ENCODE data around the gene NSUN7.

The NSUN7 gene

DNA sequence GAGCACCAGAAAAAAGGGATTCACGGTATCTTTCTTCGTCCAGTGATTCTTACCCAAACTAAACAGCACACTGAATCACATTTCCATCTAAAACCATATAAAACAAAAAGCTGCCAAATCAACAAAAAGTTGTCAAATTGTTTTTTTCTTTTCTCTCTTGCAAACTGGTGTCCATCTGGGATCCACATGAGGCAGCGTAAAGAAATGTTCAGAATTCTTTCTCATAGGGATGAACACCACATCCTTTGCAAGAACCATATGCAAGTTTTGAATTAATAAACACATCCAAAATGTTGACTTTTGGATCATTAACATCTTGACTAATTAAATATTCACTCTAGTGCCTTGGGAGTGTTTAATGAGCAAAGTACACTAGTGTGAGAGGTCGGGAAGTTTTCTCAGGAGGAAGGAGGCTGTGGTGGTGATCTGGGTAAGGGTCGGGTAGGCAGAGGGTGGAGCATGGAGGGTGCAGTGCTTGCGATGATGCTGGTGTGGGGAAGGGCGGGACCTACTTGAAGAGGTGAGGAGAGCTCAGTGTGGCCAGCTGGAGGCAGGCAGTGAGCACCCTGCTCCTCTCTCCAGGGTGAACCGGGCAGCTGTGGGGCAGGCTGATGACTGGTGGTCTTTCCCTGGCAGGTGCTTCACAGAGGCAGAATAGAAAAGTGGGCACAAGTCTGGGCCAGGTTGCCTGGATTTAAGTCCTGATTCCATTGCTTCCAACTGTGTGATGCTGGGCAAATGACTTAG is 72.8 kb downstream of the NSUN7 start:
- DNase-seq: no peak

DNA sequence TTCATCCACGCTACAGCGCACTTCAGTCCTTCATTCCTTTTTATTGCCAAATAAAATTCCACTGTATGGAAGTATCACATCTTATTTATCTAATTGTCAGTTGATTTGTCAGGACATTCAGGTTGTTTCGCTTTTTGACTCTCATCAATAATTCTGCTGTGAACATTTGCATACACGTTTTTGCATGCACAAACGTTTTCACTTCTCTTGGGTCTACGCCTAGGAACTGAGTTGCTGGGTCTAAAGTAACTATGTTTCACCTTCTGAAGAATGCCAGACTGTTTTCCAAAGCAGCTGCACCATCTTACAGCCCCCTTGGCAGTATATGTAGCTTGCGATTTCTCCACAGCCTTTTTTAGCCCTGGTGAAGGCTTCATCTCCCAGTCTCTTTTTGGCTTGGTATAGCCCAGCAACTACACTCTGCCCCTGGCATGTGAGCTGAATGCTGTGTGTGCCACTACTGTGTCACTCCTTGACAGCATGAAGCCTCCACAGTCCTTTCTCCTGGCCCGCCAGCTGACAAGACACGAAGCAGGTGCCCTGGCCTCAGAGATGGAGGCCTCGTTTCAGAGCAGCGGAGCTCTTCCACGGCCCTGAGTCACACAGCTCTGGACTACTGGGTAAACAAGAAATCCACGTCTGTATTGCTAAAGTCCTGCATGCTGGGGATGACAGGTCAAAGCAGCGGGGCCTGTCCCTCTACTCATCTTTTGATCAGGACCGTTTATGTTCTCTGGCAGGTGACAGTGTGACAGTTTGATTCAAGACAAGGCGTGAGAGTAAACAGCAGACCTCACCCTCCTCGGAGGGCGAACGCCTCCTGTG is 75.5 kb downstream of the NSUN7 start:
- DNase-seq: no peak

DNA sequence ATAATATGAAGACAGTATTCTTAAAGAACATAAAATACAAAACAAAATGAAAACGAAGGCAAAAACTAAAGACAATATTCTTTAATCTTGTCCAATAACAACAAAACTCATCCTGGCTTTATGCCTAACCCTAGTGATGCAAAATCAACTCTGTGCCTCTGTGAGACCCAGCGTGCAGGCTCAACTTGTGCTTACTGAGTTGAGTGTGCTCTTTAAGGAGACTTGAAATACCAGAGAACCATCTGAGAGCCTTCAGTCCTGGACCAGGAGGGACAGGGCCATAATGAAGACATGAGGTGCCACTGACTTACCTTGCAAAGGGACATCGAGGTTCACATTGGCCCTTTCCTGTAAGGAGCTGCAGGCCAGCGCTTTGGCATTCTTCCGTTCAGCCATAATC is 77.1 kb downstream of the NSUN7 start:
- no peak for DNase-seq

DNA sequence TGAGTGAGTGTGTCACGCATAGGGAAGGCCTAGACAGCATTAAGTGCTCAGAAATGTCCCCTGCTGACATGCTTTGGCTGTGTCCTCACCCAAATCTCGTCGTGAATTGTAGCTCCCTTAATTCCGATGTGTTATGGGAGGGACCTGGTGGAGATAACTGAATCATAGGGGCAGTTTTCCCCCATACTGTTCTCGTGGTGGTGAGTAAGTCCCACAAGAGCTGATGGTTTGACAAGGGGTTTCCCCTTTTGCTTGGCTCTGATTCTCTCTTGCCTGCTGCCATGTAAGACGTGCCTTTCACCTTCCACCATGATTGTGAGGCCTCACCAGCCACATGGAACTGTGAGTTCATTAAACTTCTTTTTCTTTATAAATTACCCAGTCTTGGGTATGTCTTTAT is 78.0 kb downstream of the NSUN7 start:
- DNase-seq: no peak

DNA sequence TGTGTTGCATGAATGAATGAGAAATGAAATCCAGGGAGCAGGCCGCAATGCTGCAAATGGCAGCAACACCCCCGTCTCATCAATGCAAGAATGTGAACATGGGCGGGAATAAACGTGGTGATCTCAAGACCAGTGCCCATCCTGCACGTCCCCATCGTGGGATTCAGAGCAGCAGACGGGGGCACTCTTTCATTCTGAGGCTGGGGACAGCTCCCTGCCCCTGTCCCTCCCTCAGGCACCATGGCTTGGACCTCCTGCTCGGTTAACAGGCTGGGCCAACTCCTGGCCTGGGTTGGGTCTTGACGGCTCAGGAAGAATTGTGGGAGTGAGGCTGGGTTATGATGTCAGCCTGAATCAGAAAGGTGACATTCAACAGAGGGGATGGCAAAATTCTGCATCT is 78.9 kb downstream of the NSUN7 start:
- no peak for DNase-seq

DNA sequence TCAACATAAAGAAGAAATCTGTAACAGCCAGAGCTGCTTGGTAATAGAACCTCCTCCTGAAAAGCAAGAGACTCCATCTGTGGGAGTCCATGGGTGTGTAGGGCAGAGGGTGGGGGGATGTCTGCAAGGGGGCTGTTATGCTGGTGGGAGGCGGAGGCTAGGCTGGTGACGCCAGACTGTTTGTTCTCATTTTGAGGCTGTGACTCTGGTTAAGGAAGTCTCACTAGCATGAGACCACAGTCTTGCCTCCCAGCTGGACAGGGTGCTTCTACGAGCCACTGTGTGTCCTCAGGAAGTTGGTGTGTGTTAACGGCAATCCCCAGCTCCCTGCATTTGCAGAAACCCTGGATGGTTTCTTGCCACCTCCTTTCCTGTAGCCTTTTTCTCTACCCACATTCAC is 79.8 kb downstream of the NSUN7 start:
- DNase-seq: no peak

DNA sequence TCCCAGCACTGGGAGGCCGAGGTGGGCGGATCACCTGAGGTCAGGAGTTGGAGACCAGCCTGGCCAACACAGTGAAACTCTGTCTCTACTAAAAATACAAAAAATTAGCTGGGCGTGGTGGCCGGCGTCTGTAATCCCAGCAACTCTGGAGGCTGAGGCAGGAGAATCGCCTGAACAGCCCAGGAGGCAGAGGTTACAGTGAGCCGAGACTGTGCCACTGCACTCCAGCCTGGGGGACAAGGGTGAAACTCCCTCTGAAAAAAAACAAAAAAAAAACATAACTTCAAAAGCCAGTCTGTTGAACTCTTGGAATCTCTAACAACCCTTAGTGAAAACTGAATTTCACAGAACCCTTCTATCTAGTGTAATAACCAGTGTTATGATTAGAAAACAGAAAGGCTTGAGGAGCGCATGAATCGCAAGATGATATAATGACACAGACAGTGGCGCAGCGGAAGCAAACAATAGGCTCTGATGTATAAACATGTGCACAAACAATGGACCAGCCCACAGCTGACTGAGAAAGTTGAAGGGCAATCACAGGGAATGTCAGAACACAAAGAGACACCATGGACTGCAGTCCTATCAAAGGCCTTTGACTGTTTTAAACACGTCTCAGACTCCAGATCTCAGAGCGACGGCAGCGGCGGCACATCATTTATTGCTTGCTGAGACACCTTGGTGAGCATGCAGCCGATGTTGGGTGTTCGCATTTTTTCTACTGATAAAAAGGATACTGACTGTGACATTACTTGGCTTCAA is 81.6 kb downstream of the NSUN7 start:
- DNase-seq: no peak

DNA sequence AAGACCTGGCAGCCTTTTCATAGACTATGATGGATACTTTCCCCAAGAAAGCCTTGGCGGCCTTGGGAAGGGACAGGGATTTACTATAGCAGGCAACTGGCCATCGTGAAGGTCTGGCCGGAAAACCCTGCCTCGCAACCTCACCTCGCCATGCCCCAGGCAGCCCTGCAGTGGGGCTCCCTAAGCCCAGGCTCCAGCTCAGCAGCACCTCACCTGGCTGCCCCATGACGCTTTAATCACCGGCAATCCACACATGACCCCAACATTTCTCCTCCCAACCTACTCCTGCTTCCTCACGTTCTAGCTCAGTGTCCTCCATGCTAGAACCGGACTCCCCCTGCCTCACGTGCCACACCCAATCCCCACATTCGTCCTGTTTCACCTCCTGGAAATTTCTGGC is 82.4 kb downstream of the NSUN7 start:
- no peak for DNase-seq

DNA sequence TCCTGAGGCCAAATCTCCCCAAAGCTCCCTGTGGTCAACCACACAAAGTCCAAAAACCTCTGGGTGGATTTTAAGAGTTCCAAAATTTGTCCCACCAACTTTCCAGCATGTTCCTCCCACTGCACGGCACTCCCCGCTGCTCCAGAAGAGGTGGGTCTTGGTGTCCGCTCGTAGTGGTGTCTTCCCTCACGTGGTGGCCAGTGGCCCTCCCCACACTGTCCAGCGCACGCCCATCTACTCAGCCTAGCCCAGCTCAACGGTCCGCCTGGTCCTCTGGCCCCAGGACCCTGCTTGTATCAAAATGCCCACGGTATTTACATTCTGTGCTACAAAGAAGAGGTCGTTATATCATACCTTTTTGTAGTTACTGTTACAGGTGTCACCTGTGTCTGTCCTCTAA is 83.5 kb downstream of the NSUN7 start:
- DNase-seq: no peak

DNA sequence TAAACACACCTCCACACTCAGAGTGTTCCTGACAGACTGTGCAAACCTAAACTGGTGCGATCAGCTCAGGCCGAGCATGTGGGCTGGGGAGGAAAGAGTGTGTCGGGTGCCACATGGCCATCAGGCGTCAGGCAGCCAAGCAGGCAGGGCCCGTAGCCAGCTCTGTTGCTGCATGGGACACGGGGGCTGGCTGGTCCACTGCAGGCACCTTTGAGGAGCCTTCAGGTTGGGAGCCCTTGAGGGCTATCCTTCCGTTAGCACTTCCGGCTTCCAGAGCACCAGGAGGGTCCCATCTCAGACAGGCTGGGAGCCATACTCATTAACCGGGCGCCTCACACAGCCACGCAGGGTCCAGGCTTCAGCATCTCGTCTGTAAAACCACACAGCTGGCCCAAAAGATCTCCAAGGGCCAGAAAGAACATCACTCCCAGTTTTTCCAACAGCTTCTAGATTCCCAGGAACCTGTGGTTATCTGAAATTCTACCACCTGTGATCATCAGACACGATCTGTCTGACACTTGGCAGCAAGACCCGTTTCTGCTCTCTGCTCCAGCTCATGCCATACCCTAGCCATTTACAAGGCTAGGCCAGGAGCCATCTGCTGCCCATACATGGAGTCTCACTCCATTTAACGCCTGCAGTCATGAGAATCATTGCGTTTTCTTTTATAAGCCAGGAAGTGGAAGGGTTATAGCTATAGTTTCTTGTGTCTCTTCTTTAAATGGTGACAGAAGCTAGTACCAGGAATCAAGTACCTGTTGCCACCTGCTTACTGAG is 87.5 kb downstream of the NSUN7 start:
- no peak for DNase-seq

DNA sequence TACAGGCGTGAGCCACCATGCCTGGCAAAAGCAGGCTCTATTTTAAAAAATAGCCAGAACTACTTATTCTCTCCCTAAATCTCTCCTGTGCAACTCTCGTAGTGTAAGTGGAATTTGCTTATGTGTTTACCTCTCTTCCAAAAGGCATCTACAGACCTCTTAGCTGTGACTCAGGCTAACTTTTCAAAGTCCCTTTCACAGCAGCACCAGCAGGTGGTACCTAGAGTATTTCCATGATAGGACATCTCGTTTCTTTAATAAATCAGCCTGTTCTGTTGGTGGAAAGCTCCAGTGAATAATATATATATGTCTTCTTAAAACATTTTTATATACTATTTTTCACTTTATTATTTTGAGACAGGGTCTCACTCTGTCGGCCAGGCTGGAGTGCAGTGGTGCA is 89.0 kb downstream of the NSUN7 start:
- no peak for DNase-seq

DNA sequence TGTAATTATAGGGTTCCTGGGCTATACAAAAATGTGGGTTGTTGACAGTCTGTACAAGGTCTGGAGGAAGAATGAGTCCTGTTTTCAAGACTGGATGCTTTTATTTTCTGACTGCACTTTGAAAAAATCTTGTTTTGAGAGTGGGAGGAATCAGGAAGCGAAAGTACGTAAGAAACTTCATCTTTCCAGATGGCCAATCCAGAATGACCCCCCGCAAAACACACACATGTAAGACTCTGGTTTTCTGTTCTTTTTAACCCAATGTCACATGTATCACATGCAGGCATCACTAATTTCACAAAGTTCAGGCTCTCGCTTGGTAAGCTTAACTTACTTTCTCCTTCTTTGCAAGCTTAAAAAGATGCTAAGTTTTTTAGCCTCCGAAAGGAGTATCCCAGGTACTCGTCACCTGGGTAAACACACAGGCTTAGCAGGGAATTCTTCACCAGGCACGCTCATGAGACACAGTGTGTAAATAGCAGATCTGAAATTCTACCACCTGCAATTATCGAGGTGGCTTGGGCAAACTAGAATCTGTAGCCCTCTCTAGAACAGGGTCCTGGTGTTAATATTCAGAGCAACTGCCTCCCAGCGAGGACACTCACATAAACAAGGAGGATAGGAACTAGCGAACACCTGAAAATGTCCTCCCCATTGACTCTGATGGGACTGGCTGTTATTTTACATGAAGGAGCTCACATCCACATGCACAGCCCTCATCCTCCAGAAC is 90.7 kb downstream of the NSUN7 start:
- no peak for DNase-seq

DNA sequence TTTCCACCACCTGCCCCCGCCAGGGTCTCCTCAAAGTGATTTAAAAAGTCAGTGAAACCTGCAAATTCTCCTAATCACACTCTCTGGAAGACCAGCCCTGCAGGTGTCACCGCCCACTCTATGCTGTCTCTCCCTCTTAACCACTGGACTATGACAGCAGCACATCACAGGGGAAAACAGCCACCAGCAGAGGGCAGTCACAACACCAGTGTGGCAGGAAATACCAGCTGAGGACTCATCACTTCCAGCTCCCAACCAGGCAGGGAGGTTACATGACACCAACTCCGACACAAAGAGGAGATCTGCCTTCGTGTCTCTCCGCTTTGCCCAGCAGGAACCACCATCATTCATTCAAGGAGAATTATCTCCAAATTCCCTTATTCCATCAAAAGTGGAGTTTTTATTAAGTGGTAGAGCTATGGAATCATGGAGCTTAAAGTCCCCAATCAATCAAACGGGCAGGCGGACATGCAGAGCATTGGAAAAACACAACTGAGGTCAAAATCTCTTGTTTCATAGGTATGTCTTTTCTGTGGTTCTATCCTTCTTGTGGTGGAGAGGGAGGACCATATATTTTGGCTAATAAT is 91.3 kb downstream of the NSUN7 start:
- no peak for DNase-seq

DNA sequence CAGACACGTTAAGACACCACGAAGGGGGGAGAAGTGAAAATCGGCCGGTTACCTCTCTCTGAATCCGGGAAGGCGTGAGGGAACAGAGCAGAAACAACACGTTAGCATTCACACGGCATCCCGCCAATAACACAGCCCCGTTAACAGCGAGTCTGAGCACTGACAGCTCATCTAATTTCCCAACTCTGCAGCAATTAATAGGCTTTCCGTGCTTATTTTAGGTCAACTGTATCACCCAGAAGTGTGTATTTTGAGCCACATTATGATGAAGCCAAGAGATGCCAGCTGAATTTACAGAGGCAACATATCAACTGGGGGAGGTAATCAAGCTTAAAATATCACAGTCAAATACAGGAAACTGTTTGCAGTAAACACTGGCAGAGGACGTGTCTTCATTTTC is 92.6 kb downstream of the NSUN7 start:
- DNase-seq: no peak

DNA sequence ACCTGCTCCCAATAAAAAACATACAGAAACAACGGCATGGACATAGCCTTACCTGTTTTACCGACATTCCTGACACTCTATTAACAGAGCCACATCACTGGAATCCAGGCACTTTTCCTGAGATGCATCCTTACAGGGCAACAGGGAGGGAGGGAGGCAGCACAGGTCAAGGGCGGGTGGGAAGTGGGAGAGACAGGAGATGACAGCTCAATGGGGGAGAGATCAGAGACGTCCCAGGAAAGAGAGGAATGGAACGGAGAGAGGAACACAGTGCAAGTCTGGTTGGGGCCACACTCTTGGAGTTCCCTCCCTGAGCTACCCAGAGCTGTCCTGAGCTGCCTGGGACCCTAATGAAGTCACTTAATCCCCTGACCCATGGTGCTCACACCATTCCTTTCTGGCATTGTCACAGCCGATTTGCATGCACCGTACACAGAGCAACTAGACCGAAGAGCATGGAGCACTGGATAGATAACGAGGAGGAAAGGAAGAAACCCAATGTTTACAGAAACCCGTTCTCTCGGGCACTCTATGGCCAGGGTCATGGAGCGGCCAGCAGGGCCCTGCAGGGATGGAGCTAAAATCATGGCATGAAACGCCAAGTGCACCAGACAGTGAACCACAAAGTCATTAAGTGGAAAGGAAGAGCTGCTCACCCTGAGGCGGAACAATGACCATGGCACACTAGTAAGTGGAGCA is 93.1 kb downstream of the NSUN7 start:
- DNase-seq: no peak

DNA sequence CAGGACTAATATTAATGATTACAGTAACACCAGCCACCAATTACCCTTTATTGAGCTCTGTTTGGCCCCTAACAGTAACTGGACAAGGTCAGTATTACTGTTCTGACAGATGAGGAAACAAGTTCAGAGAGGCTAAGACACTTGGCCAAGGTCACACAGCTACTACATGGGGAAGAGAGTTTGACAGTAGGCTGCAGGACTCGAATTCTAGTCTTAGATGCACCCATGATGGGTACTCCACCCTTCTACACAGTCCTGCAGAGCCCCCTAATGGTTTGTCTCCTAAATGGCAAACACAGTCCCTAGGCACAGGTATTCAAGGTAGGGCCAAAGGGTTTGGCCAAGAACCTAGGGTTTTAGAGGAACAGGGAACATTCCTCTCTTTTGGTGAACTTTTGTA is 93.9 kb downstream of the NSUN7 start:
- DNase-seq: no peak

DNA sequence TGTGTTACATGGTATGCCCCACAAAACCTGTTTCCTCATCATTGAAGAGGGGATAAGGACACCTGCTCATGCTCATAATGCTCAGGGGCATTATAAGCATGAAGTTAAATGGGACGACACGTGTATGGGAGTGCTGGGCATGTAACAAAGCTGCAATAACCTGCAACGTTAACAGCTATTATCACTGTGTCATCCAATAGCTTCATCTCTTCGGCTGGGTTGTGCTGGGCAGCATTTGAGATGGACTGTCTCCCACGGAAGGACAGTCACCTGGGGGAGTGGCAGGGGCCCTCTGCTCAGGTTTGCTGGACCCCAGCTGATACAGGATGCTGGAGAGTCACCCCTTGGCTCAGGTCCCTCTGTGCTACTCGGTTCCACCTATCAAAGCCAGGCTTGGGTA is 94.5 kb downstream of the NSUN7 start:
- DNase-seq: no peak

DNA sequence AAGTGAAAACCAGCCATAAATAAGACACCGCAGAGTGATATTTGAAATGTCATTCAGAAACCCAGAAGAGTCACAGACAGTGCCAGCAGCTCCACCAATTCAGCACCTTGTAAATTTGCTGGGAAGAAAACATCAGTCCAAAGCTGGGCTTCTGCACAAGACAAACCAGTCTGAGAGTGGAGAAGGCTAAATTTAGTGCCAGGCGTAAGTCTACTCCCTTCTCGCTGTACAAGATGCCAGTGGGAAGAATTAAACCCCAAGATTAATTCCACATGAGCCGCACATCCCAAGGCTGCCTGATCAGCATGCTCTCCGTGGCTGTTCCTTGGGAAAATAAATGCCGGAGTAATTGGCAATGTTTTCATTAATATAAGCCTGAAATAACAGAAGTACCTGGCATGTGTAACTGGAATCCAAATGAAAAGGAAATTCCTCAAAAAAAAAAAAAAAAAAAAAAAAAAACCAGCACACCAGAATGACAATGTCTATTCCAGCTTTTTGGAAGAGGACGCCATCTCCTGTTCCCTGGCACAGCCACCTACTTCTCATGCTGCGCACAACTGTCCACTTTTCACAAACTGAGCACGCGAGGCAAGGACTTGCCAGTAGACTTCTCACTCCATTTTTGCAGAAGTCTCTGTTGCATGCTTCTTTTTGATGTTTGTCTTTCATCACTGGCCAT is 95.5 kb downstream of the NSUN7 start:
- DNase-seq: no peak

DNA sequence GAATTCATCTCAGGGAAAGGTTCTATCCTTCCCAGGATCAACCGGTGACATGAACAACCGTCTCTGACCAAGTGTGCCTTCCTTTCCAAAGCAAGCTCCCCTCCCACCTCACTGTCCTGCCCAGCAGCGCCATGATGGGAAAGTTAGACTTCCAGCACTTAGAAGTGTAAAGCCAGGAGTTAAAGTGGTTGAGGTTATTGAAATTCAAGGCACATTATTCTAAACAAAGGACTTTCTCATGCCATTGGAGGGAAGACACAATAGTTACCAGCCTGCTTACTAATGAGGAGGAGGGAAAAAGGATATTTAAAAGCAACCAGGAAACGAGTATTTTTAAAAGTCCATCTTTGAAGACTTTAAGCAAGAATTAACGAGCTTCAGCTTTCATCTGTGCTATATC is 96.8 kb downstream of the NSUN7 start:
- DNase-seq: no peak

DNA sequence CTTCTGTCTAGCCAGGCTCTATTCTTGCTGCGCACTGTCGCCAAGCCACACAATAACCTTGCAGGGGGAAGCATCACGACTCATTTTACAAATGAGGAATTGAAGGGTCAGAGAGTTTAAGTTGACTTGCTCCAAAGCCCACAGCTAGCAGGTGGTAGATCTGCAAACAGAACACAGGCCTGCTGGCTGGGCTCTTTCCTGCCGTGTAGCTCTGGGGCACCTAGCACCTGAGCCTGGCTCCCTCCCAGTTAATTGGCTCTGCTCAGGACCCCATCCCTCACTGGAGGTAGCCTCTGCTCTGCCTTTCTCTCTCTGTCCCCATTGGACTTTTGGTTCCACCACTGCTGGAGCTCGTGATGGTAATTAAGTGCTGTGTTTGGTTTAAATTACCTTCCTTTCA is 98.5 kb downstream of the NSUN7 start:
- no peak for DNase-seq

DNA sequence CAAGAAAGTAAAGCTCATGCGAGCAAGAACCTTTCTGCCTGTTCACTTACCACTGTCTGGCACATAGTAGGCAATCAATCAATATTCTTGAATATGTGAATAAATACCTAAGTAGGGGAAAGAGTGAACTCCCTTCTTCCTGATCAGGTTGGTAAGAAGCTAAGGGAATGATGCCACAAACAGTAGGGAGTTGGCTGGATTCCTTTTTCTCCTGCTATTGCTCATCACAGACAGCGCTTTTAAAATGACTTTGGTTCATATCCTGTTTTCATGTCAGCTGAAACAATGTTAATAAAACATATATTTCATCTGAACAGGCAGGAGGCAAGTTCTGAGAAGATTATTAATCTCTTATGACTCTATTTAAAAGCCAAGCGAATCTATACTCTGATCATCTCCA is 99.2 kb downstream of the NSUN7 start:
- no peak for DNase-seq

Measured in NCI-H446 treated with DMSO at 0.1 percent for 48 hours (cell line).